Suprapubic skin (tissue), 3 donors: ENCODE results near the gene GLRX2.

Experiments
- CTCF ChIP-seq, 2 donors: fragments of 200-600 bp in 1 of 2; fragments of 450-650 bp in 1 of 2; sonication (generic) in 1 of 2; IDR thresholded peaks; one replicate each; pipeline ENCODE4 v1.5.1; 2016 to 2019; ENCODE audit warnings: antibody characterized with exemption in 2 of 2, mild to moderate bottlenecking in 1 of 2, moderate library complexity in 1 of 2
- EP300 ChIP-seq: sonication (generic); formaldehyde crosslinking; IDR thresholded peaks from one replicate; pipeline ENCODE4 v1.6.1; 2017; ENCODE audit warnings: antibody characterized with exemption
- POLR2A ChIP-seq, 2 donors: fragments of 450-650 bp; IDR thresholded peaks; one replicate each; pipeline ENCODE4 v1.6.1; 2017; ENCODE audit warnings: antibody characterized with exemption in 2 of 2, mild to moderate bottlenecking in 2 of 2, moderate library complexity in 2 of 2

- TF ChIP-seq EP300 (no peak), CTCF (IDR thresholded peaks at IDR 0.05) (no peak), POLR2A (IDR thresholded peaks at IDR 0.05) (no peak)
These were observed 3.3 kb upstream of the GLRX2 start for GRCh38 chr1:193108471-193108870.
